NCI-H2196 treated with DMSO at 0.1 percent for 48 hours (cell line): ENCODE measurements around the gene XPR1.
"Not testable (repeated sequence)": the region's sequence is repeated elsewhere in the genome, so short reads cannot be mapped to it uniquely, and the experiment has no call there.

Experiments used
- DNase-seq: peaks from one replicate; lab custom pipeline; 2025; ENCODE audit not compliant: unreplicated experiment; lab: John Stamatoyannopoulos, UW

Gene XPR1

GRCh38 chr1:180642781-180643180 is 11.0 kb downstream of the XPR1 start:
- DNase-seq: no peak

DNA sequence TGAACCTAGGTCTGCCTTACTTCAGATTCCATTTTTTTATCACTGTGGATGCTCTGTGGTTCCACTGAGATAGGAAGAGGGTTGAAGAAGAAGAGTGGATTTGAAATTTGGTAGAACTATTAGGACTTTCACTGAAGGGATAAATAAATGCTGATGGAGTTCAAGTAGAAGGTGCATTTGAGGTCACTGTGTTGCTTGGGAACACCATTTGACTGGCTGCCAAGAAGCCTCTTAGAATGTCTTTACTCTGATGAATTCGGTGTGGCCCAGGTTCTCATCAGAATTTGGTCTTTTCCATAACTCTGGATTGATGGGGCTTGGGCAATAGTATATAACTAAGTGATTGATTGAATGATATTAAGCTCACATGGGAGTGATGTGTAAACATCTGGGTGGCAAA is 11.9 kb downstream of the XPR1 start:
- no peak for DNase-seq

DNA sequence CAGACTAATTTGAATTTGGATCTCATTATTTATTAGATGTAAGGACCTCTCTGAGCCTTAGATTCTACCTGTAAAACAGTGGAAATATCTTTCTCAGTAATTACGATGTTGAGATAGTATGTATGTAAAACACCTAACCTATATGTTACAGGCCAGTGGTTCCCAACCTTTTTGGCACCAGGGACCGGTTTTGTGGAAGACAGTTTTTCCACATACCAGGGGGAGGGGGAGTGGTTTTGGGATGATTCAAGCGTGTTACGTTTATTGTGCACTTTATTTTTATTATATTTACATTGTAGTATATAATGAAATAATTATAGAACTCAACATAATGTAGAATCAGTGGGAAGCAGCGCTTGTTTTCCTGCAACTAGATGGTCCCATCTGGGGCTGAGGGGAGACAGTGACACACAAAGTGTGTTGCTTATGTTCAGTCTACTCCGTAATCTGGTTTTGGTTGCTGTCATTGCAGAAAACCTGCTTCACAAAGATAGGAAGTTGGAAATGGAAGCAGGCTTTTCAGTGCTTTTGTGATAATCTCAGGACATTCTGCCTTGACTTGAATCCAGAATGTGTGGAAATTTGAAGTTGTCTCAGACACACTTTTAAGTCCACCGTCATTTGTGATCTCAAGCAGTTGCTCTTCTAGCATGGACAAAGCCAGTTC is 12.8 kb downstream of the XPR1 start:
- no peak for DNase-seq

DNA sequence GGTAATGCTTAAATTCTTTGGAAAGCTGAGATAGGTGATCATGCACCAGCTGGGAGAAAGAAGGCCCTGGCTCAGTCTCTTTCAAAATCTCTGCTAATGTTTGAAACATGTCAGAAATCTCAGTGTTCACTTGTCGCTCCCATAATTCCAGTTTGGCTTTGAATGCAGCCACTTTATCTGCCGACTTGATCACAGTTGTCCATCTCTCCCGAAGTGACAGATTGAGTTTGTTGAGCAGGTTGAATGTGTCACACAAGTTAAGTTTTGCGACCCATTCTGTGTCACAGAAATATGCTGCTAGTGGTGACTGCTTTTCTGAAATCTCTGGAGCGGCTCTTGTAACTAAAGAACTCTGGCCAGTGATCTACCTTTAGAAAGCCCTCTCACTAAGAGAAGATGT is 13.4 kb downstream of the XPR1 start:
- not testable (repeated sequence) for DNase-seq

DNA sequence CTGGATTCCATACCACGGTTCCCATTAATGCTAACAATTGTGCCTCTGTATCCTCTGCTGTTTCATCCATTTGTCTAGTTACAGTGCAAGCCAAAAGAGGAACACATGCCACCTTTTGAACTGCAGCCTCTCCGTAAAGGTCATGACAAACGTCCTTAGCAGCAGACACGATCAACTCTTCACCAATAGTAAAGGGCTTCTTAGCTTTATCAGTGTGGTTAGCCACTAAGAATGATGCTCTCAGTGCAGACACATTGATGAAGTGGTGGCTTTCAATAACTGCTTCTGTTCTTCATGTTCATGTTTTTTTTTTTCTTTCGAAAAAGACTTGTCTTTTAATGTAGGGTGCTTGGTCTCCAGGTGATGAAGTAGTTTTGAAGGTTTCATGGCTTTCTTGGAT is 14.3 kb downstream of the XPR1 start:
- DNase-seq: no peak

DNA sequence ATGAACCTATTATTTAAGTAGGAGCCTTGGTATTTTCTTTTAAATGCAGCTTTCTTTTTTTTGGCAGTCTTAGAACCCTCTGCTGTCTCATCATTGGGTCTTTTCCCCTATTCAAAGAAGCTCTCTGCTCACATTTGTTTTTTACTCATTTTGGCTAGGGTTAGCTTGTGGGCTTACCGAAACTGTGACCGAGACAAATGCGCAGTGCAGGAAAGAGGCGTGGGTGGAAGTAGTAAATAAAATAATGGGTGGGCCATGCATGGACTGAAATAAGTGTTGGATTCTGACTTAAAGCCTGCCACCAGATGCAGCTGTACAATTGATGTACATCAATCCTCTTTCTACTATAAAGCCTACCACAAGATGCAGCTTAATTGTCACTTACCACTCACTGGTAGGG is 14.7 kb downstream of the XPR1 start:
- no peak for DNase-seq

DNA sequence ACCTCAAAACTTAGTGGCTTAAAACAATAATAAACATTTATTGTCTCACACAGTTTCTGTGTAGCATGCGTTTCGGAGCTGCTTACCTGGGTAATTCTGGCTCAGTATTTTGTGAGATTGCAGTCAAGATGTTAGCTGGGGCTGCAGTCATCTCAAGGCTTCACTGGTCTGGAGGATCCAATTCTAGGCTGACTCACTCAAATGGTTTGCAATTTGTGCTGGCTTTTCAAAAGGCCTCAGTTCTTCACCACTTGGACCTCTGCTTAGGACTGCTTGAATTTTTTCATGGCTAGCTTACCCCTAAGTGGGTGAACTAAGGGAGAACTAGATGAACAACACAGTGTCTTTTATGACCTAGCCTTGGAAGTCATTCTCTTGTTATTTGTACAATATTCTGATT is 21.0 kb downstream of the XPR1 start:
- DNase-seq: no peak

- no peak for DNase-seq
Measured at GRCh38 chr1:180662709-180663108, 30.9 kb downstream of the XPR1 start.

GRCh38 chr1:180670681-180671080 is 38.9 kb downstream of the XPR1 start:
- DNase-seq: no peak

DNA sequence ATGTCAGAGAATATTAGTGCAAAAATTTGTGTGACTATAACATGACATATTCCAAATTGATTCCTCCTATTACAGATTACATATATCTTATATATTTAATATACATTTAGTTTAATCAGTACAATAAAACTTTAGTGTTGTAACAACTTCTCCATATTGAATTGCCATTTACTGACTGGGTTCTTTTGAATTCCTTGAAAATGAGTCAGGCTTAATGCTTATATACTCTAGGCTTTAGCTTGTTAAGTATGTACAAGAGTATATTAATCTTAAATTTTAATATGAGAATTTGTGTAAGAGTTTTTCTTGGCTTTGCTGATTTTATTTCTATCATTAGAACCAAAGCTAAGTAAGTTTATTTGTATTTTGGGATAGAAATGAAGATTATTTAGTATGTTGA is 40.3 kb downstream of the XPR1 start:
- no peak for DNase-seq

DNA sequence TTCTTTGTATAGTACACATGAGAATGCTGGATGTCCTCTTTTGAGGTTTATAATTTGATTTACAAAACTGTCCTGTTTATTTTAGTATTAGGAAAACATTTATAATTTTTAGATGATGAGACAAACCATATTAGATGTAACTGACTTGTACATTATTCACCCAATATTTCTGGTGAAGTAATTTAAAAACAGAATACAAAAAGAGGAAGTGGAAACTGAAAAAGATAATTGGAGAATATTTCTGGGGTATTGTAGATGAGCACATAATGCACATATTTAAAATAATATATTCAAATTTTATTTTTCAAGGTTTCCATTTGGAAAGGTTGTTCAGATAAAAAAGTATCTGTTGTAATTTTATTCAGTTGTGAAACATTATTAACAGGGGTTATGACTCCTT is 40.7 kb downstream of the XPR1 start:
- DNase-seq: no peak

- no peak for DNase-seq
Measured at GRCh38 chr1:180674603-180675530, 43.0 kb downstream of the XPR1 start.

- no peak for DNase-seq
Measured at GRCh38 chr1:180675586-180675985, 43.8 kb downstream of the XPR1 start.

DNA sequence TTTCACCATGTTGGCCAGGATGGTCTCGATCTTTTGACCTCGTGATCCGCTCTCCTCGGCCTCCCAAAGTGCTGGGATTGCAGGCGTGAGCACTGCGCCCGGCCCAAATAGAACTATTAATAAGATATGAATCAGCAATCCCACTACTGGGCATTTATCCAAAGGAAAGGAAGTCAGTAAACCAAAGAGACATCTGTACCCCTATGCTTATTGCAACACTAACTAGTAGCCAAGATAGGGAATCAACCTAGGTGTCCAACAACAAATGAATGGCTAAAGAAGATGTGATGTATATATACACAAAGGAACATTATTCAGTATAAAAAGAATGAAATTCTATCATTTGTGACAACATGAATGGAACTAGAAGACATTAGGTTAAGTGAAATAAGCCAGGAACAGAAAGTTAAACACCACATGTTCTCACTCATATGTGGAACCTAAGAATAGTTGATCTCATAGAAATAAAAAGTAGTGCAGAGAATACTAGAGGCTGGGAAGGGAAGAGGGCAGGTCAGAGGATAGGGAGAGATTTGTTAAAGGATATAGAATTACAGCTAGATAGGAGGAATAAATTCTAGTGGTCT is 48.8 kb downstream of the XPR1 start:
- DNase-seq: no peak

- not testable (repeated sequence) for DNase-seq
Measured at GRCh38 chr1:180683117-180683516, 51.3 kb downstream of the XPR1 start.

GRCh38 chr1:180691322-180691913 is 59.6 kb downstream of the XPR1 start:
- DNase-seq: no peak

GRCh38 chr1:180693564-180694244 is 61.9 kb downstream of the XPR1 start:
- no peak for DNase-seq

GRCh38 chr1:180695282-180695681 is 63.5 kb downstream of the XPR1 start:
- DNase-seq: no peak

DNA sequence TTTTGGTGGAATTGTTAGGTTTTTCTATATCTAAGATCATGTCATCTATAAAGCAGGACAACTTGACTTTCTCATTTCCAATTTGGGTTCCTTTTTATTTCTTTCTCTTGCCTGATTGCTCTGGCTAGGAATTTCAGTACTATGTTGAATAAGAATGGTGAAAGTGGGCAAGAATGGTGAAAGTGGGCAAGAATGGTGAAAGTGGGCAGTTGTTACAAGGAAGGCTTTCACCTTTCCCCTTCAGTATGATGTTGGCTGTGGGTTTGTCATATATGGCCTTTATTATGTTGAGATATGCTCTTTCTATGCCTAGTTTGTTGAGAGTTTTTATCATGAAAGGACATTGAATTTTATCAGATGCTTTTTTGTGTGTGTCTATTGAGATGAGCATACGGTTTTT is 64.5 kb downstream of the XPR1 start:
- DNase-seq: no peak

DNA sequence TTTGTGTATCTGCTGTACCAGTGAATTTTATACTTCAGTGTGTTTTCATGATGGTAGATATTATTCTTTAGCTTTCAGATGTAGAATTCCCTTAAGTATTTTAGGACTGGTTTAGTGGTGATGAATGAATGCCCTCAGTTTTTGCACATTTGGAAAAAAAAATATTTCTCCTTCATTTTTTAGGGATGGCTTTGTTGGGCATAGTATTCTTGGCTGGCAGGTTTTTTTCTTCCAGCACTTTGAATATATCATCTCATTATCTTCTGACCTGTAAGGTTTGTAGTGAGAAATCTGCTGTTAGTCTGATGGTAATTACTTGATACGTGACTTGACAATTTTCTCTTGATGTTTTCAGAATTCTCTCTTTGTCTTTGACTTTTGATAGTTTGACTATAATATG is 66.8 kb downstream of the XPR1 start:
- no peak for DNase-seq

GRCh38 chr1:180702376-180702775 is 70.6 kb downstream of the XPR1 start:
- not testable (repeated sequence) for DNase-seq
